T-cell (primary cell): ENCODE data around the gene SVOP. TPM values are rescaled to one million over a fixed set of nuclear protein-coding genes. Genes with fewer than 3 reads are reported as not detected.
"Not testable (repeated sequence)": the region's sequence is repeated elsewhere in the genome, so short reads cannot be mapped to it uniquely, and the experiment has no call there.

ENCODE experiments used
- ATAC-seq, 4 experiments: fragments of 200-7000 bp in 3 of 4; fragments of 150-1000 bp in 1 of 4; cut with Tn5 transposase; replicated peaks in 1 of 4; 1 replicate in 3 of 4; 2 replicates in 1 of 4; pipeline ENCODE4 v1.10.0; 2021; ENCODE audit warnings: moderate library complexity in 3 of 4, mild to moderate bottlenecking in 2 of 4, moderate number of reproducible peaks in 1 of 4
- CTCF ChIA-PET, 2 donors: fragments of 300-600 bp; sonication (Branson Sonifier 250); formaldehyde crosslinking; loops; one replicate each; lab custom pipeline; 2022; ENCODE audit warnings: antibody characterized with exemption in 2 of 2; lab: Charles Lee
- POLR2A ChIA-PET, 2 donors: fragments of 300-600 bp; sonication (Branson Sonifier 250); formaldehyde crosslinking; loops; one replicate each; lab custom pipeline; 2022; ENCODE audit warnings: antibody characterized with exemption in 2 of 2; lab: Charles Lee
- DNase-seq, 35 experiments: peaks; one replicate each; pipeline versions ENCODE4 v3.0.0 to v3.0.0-alpha.2; 2013 to 2023
- H3K27ac ChIP-seq: one replicate; pipeline ENCODE4 v1.5.1; 2013; ENCODE audit warnings: low read length
- H3K27me3 ChIP-seq, 2 experiments: replicated peaks in 1 of 2; 1 replicate in 1 of 2; 2 replicates in 1 of 2; pipeline versions ENCODE4 v1.6.1 to v1.7.0; 2013; ENCODE audit warnings: low read length in 1 of 2, mixed read lengths in 1 of 2; ENCODE audit not compliant: control insufficient read depth in 2 of 2, insufficient read depth in 2 of 2; ENCODE audit errors: extremely low read depth in 1 of 2
- H3K36me3 ChIP-seq, 2 donors: 1 replicate in 1 of 2; 2 replicates in 1 of 2; pipeline versions ENCODE4 v1.6.1 to v1.7.0; 2013; ENCODE audit warnings: low read length in 1 of 2; ENCODE audit not compliant: control insufficient read depth in 2 of 2, insufficient read depth in 1 of 2; ENCODE audit errors: extremely low read depth in 1 of 2
- H3K4me1 ChIP-seq, 2 experiments: 1 replicate in 1 of 2; 2 replicates in 1 of 2; pipeline versions ENCODE4 v1.6.1 to v1.7.0; 2013; ENCODE audit warnings: low read length in 2 of 2, mixed read lengths in 1 of 2; ENCODE audit not compliant: insufficient read depth in 2 of 2, control insufficient read depth in 1 of 2; ENCODE audit errors: extremely low read depth in 1 of 2
- H3K4me3 ChIP-seq, 2 donors: 1 replicate in 1 of 2; 2 replicates in 1 of 2; pipeline versions ENCODE4 v1.5.1 to v1.7.0; 2013; ENCODE audit warnings: mild to moderate bottlenecking in 2 of 2, low read length in 1 of 2, moderate library complexity in 1 of 2; ENCODE audit not compliant: control insufficient read depth in 1 of 2; ENCODE audit errors: extremely low read depth in 1 of 2
- H3K9me3 ChIP-seq: 2 replicates; pipeline ENCODE4 v1.7.0; 2013
- H3K27ac Mint-ChIP-seq, 2 donors: one replicate each; pipeline ENCODE4 v1.8.0; 2020 to 2021; ENCODE audit warnings: mild to moderate bottlenecking in 2 of 2, mixed read lengths in 2 of 2
- H3K27me3 Mint-ChIP-seq, 2 donors: one replicate each; pipeline ENCODE4 v1.8.0; 2021 to 2022; ENCODE audit warnings: mixed read lengths in 2 of 2
- H3K36me3 Mint-ChIP-seq: one replicate; pipeline ENCODE4 v1.8.0; 2021; ENCODE audit warnings: mixed read lengths
- H3K4me1 Mint-ChIP-seq, 3 donors: one replicate each; pipeline ENCODE4 v1.8.0; 2020 to 2022; ENCODE audit warnings: mixed read lengths in 3 of 3, mild to moderate bottlenecking in 1 of 3
- H3K4me3 Mint-ChIP-seq, 3 donors: one replicate each; pipeline ENCODE4 v1.8.0; 2020 to 2022; ENCODE audit warnings: mild to moderate bottlenecking in 3 of 3, mixed read lengths in 3 of 3, moderate library complexity in 3 of 3
- H3K9me3 Mint-ChIP-seq, 3 donors: one replicate each; pipeline ENCODE4 v1.8.0; 2020 to 2022; ENCODE audit warnings: mixed read lengths in 3 of 3
- WGBS: methylation state at CpG from one replicate; pipeline ENCODE4 v1.1.5; 2013; ENCODE audit warnings: missing lambda C conversion rate; ENCODE audit not compliant: insufficient coverage; 5-methylcytosine and 5-hydroxymethylcytosine counted together
- total RNA-seq, 35 experiments: library from RNA in 6 of 35; stranded (reverse) in 6 of 35; fragments of 120-200 nt in 1 of 35; gene quantifications; one replicate each; pipeline versions ENCODE4 v1.2.1 to v1.2.4 and lab custom pipeline; 2013 to 2026

The SVOP gene
- total RNA-seq, 5 donors from 2014 or later (not counting 1 experiment from before 2014, with no cell fraction given) = not detected

DNA sequence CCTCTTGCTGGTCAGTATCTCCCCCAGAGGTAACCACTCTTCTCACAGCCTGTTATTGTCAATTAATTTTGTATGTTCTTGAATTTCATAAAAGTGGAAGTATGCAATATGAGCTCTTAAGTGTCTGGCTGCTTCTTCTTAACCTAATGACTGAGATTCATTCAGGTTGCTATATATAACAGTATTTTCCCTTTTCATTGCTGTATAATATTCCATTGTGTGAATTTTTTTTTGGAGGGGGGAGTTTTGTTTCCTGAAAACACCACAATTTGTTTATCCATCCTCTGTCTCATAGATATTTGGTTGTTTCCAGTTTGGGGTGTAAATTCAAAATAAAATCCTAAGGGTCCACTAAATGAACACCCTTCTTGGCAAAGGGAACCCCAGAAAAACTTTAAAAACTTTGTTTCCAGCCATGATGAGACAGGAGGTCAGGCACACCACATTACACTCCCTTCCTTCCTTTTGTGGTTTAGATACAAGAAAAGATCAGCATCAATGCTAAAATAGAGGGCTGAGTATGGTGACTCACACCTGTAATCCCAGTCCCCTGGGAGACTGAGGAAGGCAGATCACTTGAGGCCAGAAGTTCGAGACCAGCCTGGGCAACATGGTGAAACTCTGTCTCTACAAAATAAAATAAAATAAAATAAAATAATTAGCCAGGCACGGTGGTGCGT is 145.0 kb downstream of the SVOP start:
- POLR2A ChIA-PET = no interaction called here
- no peak overlapping the region for H3K27ac ChIP-seq
- CTCF ChIA-PET = interaction anchor here in 1 of 2 donors (0.6 kb wide), 1 partner anchor 514 kb away, joined by 10 read pairs; no protein-coding TSS in a partner anchor
- no peaks in the 10 kb centered on the region for H3K9me3 ChIP-seq
- H3K36me3 ChIP-seq = no peaks in the 10 kb centered on the region
- WGBS = no CpG with 5 or more reads among the region's 3 CpGs
- no peak overlapping the region for H3K4me3 ChIP-seq
- H3K4me3 Mint-ChIP-seq = no peak overlapping the region
- H3K27ac Mint-ChIP-seq = no peak overlapping the region
- ATAC-seq (no peak), DNase-seq (no peak)
- no peaks in the 10 kb centered on the region for H3K4me1 ChIP-seq
- peaks cover 0 to 4% (median 0%) of the 10 kb centered on the region in 3 donors for H3K9me3 Mint-ChIP-seq
- no peaks in the 10 kb centered on the region for H3K36me3 Mint-ChIP-seq
- no peaks in the 10 kb centered on the region for H3K27me3 Mint-ChIP-seq
- peaks cover 0 to 2% (median 0%) of the 10 kb centered on the region in 3 donors for H3K4me1 Mint-ChIP-seq
- peaks cover 0 to 13% of the 10 kb centered on the region in 2 experiments for H3K27me3 ChIP-seq

DNA sequence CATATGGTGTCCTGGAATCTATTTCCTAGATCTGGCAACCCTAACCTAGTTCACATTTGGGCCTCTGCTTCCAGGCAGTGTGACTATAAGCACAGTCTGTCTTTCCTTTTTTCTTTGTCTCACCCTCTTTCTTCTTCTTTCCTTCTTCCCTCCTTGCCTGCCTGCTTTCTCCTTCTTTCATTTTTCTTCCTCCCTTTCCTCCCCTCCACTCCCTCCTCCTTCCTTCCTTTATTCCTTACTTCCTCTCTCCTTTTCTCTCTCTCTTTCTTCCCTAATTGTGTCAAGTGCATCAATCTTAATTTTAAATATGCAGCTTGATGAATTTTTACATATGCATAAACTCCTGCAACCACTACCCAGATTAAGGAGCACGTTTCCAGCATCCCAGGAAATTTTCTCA is 145.6 kb downstream of the SVOP start:
- H3K9me3 ChIP-seq = no peaks in the 10 kb centered on the region
- Mint-ChIP-seq H3K4me1 (peaks cover 0 to 2% (median 0%) of the 10 kb centered on the region in 3 donors), H3K9me3 (peaks cover 0 to 4% (median 0%) of the 10 kb centered on the region in 3 donors), H3K27ac (no peak overlapping the region), H3K27me3 (no peaks in the 10 kb centered on the region), H3K4me3 (no peak overlapping the region), H3K36me3 (no peaks in the 10 kb centered on the region)
- ATAC-seq = no peak
- H3K36me3 ChIP-seq = no peaks in the 10 kb centered on the region
- H3K27ac ChIP-seq = no peak overlapping the region
- CTCF ChIA-PET = interaction anchor here in 1 of 2 donors (0.6 kb wide), 1 partner anchor 515 kb away, joined by 10 read pairs; no protein-coding TSS in a partner anchor
- H3K4me3 ChIP-seq = no peak overlapping the region
- no CpG with 5 or more reads among the region's 1 CpG for WGBS
- no peak for DNase-seq
- POLR2A ChIA-PET = no interaction called here
- H3K4me1 ChIP-seq = no peaks in the 10 kb centered on the region
- peaks cover 0 to 13% of the 10 kb centered on the region in 2 experiments for H3K27me3 ChIP-seq

DNA sequence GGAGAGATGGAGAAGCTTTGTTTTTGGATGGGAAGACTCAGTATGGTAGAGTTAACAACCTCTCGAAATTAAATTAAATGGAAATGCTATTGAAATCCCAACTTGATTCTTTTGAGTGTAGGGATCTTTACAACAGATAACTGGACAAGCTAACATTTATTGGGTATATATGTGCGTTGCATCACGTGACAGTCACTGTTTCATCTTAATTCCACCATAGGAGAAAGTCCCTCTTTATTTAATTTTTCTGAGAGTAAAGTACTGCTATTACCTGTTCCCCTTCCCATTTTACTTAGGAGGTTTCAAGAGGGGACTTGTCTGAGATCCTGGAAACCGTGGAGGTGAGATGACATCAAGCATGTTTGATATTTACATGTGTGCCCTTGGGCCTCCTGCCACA is 152.1 kb downstream of the SVOP start:
- no peak for DNase-seq
- CTCF ChIA-PET = no interaction called here
- H3K4me1 ChIP-seq = no peaks in the 10 kb centered on the region
- H3K4me3 ChIP-seq = no peak overlapping the region
- H3K27me3 ChIP-seq = peaks cover 0 to 5% of the 10 kb centered on the region in 2 experiments
- no peaks in the 10 kb centered on the region for H3K9me3 ChIP-seq
- no CpG with 5 or more reads among the region's 4 CpGs for WGBS
- H3K4me1 Mint-ChIP-seq = no peaks in the 10 kb centered on the region
- no peak overlapping the region for H3K4me3 Mint-ChIP-seq
- H3K36me3 Mint-ChIP-seq = no peaks in the 10 kb centered on the region
- ATAC-seq = no peak
- no peak overlapping the region for H3K27ac ChIP-seq
- no peak overlapping the region for H3K27ac Mint-ChIP-seq
- POLR2A ChIA-PET = interaction anchor here (0.6 kb wide), 2 partner anchors 19 to 1417 kb away, joined by 3 to 6 read pairs; no protein-coding TSS in a partner anchor
- no peaks in the 10 kb centered on the region for H3K36me3 ChIP-seq
- H3K9me3 Mint-ChIP-seq = no peaks in the 10 kb centered on the region
- no peaks in the 10 kb centered on the region for H3K27me3 Mint-ChIP-seq

DNA sequence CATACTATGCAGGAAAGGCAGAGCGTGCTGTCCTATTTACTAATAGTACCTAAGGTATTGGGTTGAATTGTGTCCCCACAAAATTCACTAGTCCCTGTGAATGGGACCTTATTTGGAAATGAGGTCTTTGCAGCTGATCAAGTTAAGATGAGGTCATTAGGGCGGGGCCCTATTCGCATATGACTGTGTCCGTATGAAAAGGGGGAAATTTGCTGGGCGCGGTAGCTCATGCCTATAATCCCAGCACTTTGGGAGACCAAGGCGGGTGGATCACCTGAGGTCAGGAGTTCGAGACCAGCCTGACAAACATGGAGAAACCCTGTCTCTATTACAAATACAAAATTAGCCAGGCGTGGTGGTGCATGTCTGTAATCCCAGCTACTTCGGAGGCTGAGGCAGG is 154.8 kb downstream of the SVOP start:
- H3K4me1 ChIP-seq, CTCF ChIA-PET, H3K9me3 ChIP-seq, ATAC-seq, H3K27ac Mint-ChIP-seq, H3K9me3 Mint-ChIP-seq, H3K27me3 Mint-ChIP-seq, H3K36me3 ChIP-seq, DNase-seq, H3K4me1 Mint-ChIP-seq, H3K36me3 Mint-ChIP-seq, H3K4me3 Mint-ChIP-seq, H3K27me3 ChIP-seq, H3K27ac ChIP-seq, H3K4me3 ChIP-seq: not testable (repeated sequence)
- POLR2A ChIA-PET = interaction anchor here in 1 of 2 donors (0.6 kb wide), 1 partner anchor 34 kb away, joined by 3 read pairs; no protein-coding TSS in a partner anchor
- WGBS = 100% methylated on average over 5 of the region's 10 CpGs

DNA sequence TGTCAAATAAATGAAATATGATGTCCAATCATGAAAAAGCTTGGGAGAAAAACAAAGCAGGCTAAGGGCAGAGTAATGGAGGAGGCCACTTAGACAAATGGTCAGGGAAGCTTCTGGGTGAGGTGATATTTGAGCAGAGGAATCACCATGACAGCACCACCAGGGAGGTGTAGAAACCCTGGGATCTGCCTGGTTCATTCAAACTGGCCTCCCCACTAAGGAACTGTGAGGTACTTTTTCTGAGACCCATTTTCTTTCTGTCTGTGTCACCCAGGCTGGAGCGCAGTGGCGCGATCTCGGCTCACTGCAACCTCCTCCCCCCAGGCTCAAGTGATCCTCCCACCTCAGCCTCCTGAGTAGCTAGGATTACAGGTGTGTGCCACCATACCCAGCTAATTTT is 155.7 kb downstream of the SVOP start:
- ChIA-PET POLR2A (no interaction called here), CTCF (no interaction called here)
- ATAC-seq = no peak

DNA sequence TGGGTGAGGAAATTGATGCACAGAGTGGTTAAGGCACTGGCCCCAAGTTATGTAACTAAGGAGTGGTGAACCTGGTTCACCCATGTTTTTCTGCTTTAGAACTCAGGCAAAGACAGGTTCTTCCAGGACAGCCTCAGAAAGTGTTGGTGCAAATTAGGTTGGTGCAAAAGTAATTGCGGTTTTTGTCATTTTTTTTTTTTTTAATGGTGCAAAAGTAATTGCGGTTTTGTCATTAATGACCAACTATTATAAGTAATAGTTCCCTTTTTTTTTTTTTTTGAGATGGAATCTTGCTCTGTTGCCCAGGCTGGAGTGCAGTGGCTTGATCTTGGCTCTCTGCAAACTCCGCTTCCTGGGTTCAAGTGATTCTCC is 158.3 kb downstream of the SVOP start:
- no peak for DNase-seq
- WGBS = 100% methylated on average over 1 of the region's 3 CpGs
- H3K4me3 ChIP-seq = no peak overlapping the region
- no peaks in the 10 kb centered on the region for H3K36me3 ChIP-seq
- Mint-ChIP-seq H3K9me3 (no peaks in the 10 kb centered on the region), H3K36me3 (no peaks in the 10 kb centered on the region), H3K27me3 (no peaks in the 10 kb centered on the region), H3K27ac (no peak overlapping the region), H3K4me3 (no peak overlapping the region), H3K4me1 (peaks cover 15 to 31% (median 18%) of the 10 kb centered on the region in 3 donors)
- CTCF ChIA-PET = interaction anchor here in 1 of 2 donors (0.7 kb wide), 1 partner anchor 197 kb away, joined by 4 read pairs; no protein-coding TSS in a partner anchor
- POLR2A ChIA-PET = interaction anchor here in 1 of 2 donors (0.5 kb wide), 1 partner anchor 65 kb away, joined by 3 read pairs; no protein-coding TSS in a partner anchor
- ATAC-seq = no peak
- peaks cover 5 to 12% of the 10 kb centered on the region in 2 experiments for H3K4me1 ChIP-seq
- H3K27me3 ChIP-seq = peaks cover 0 to 11% of the 10 kb centered on the region in 2 experiments
- H3K9me3 ChIP-seq = no peaks in the 10 kb centered on the region
- H3K27ac ChIP-seq = no peak overlapping the region

More for the DNA sequence above, 155.7 kb downstream of the SVOP start:
- Histone ChIP-seq H3K27me3 (peaks cover 0 to 5% of the 10 kb centered on the region in 2 experiments), H3K9me3 (no peaks in the 10 kb centered on the region), H3K36me3 (no peaks in the 10 kb centered on the region), H3K4me1 (no peaks in the 10 kb centered on the region), H3K27ac (no peak overlapping the region), H3K4me3 (no peak overlapping the region)
- WGBS = no CpG with 5 or more reads among the region's 4 CpGs
- no peak overlapping the region for H3K4me3 Mint-ChIP-seq
- no peaks in the 10 kb centered on the region for H3K9me3 Mint-ChIP-seq
- no peak for DNase-seq
- H3K27ac Mint-ChIP-seq = no peak overlapping the region
- no peaks in the 10 kb centered on the region for H3K36me3 Mint-ChIP-seq
- no peaks in the 10 kb centered on the region for H3K27me3 Mint-ChIP-seq
- H3K4me1 Mint-ChIP-seq = peaks cover 0 to 12% (median 0%) of the 10 kb centered on the region in 3 donors
